Liver (tissue), 9 donors: ENCODE results near the gene EPB41L2. TPM values are rescaled to one million over a fixed set of nuclear protein-coding genes. Genes with fewer than 3 reads are reported as not detected.

Source experiments
- DNase-seq: peaks from one replicate; pipeline ENCODE4 v3.0.0-alpha.2; 2017; ENCODE audit warnings: low spot score
- H3K27ac ChIP-seq, 2 donors: one replicate each; pipeline ENCODE4 v1.7.0; 2013; ENCODE audit warnings: inconsistent platforms in 2 of 2, low read length in 2 of 2, control low read depth in 1 of 2, low read depth in 1 of 2, mild to moderate bottlenecking in 1 of 2
- H3K27me3 ChIP-seq, 4 donors: one replicate each; pipeline versions ENCODE4 v1.6.1 to v1.7.0; 2013; ENCODE audit warnings: low read length in 3 of 4, inconsistent platforms in 1 of 4, mild to moderate bottlenecking in 1 of 4, moderate library complexity in 1 of 4; ENCODE audit not compliant: control insufficient read depth in 4 of 4, insufficient read depth in 4 of 4
- H3K36me3 ChIP-seq, 4 donors: one replicate each; pipeline versions ENCODE4 v1.6.1 to v1.7.0; 2013; ENCODE audit warnings: low read length in 3 of 4, mild to moderate bottlenecking in 3 of 4, low read depth in 1 of 4, moderate library complexity in 1 of 4; ENCODE audit not compliant: control insufficient read depth in 4 of 4, insufficient read depth in 3 of 4
- H3K4me1 ChIP-seq, 4 donors: one replicate each; pipeline versions ENCODE4 v1.6.1 to v1.7.0; 2013; ENCODE audit warnings: low read length in 3 of 4, mild to moderate bottlenecking in 3 of 4, moderate library complexity in 1 of 4; ENCODE audit not compliant: control insufficient read depth in 4 of 4, insufficient read depth in 4 of 4
- H3K4me3 ChIP-seq, 3 donors: one replicate each; pipeline versions ENCODE4 v1.6.1 to v1.7.0; 2013; ENCODE audit warnings: low read length in 3 of 3, control low read depth in 1 of 3, low read depth in 1 of 3, mild to moderate bottlenecking in 1 of 3
- H3K9ac ChIP-seq, 2 donors: one replicate each; pipeline ENCODE4 v1.7.0; 2013; ENCODE audit warnings: low read length in 2 of 2, mild to moderate bottlenecking in 2 of 2, moderate library complexity in 2 of 2, control low read depth in 1 of 2, low read depth in 1 of 2
- H3K9me3 ChIP-seq, 4 donors: one replicate each; pipeline versions ENCODE4 v1.6.1 to v1.7.0; 2013; ENCODE audit warnings: low read length in 3 of 4; ENCODE audit not compliant: control insufficient read depth in 4 of 4
- ATF3 ChIP-seq: IDR thresholded peaks from 2 replicates; pipeline ENCODE4 v1.6.1; 2016; ENCODE audit warnings: antibody characterized with exemption
- EGR1 ChIP-seq, 2 donors: IDR thresholded peaks; 2 replicates each; pipeline ENCODE4 v1.6.1; 2016 to 2018; ENCODE audit warnings: antibody characterized with exemption in 2 of 2, low read depth in 2 of 2
- FOXA1 ChIP-seq: IDR thresholded peaks from 2 replicates; pipeline ENCODE4 v1.6.1; 2016; ENCODE audit warnings: antibody characterized with exemption
- FOXA2 ChIP-seq: IDR thresholded peaks from 2 replicates; pipeline ENCODE4 v1.6.1; 2016; ENCODE audit warnings: antibody characterized with exemption
- GABPA ChIP-seq, 2 donors: IDR thresholded peaks in 1 of 2; conservative IDR thresholded peaks in 1 of 2; 2 replicates each; pipeline ENCODE4 v1.6.1; 2016; ENCODE audit warnings: antibody characterized with exemption in 2 of 2, mild to moderate bottlenecking in 1 of 2, moderate library complexity in 1 of 2
- HNF4G ChIP-seq: IDR thresholded peaks from 2 replicates; pipeline ENCODE4 v1.6.1; 2016; ENCODE audit warnings: antibody characterized with exemption
- MAX ChIP-seq: IDR thresholded peaks from 2 replicates; pipeline ENCODE4 v1.6.1; 2016; ENCODE audit warnings: antibody characterized with exemption
- NR2F2 ChIP-seq: IDR thresholded peaks from 2 replicates; pipeline ENCODE4 v1.6.1; 2016; ENCODE audit warnings: antibody characterized with exemption
- RAD21 ChIP-seq, 2 donors: IDR thresholded peaks; 2 replicates each; pipeline ENCODE4 v1.6.1; 2016; ENCODE audit warnings: antibody characterized with exemption in 2 of 2, mild to moderate bottlenecking in 2 of 2
- REST ChIP-seq: IDR thresholded peaks from 2 replicates; pipeline ENCODE4 v1.6.1; 2016; ENCODE audit warnings: antibody characterized with exemption, mild to moderate bottlenecking
- RXRA ChIP-seq, 2 donors: IDR thresholded peaks; 2 replicates each; pipeline ENCODE4 v1.6.1; 2017 to 2018; ENCODE audit warnings: antibody characterized with exemption in 2 of 2, mild to moderate bottlenecking in 1 of 2
- WGBS: extraction: QIAGEN DNeasy Blood & Tissue Kit; methylation state at CpG from one replicate; pipeline ENCODE4 v1.1.7; 2013; 5-methylcytosine and 5-hydroxymethylcytosine counted together
- polyA plus RNA-seq, 2 donors: library from polyadenylated mRNA; stranded (reverse) in 1 of 2; unstranded in 1 of 2; fragments of 200-250 nt in 1 of 2; fragments of >200 nt in 1 of 2; fragmentation: Nextera tagmentation in 1 of 2; extraction: Ambion mirVana in 1 of 2; gene quantifications; one replicate each; pipeline versions ENCODE4 v1.2.1 to v1.2.3, GENCODE V29; 2013 to 2015
- total RNA-seq, 2 donors: library from RNA; depleted of rRNA; stranded (reverse); fragments of >200 nt; gene quantifications; one replicate each; pipeline ENCODE4 v1.2.3, GENCODE V29; 2014
- TF ChIP-seq, protein P1 (sequence below): fragments of 150-350 bp; IDR thresholded peaks from 2 replicates; pipeline ENCODE4 v1.5.1; 2017; ENCODE audit warnings: improper control_type of control experiment, low read depth, low read length; ENCODE audit not compliant: missing input control
- TF ChIP-seq, protein P2 (sequence below): IDR thresholded peaks from 2 replicates; pipeline ENCODE4 v1.6.1; 2016; ENCODE audit warnings: antibody characterized with exemption
- donor health status: healthy.
- donor health status: healthy.
- donor health status: healthy.
- donor health status: healthy.
- donor health status: healthy.

EPB41L2 gene
- total and polyA plus RNA-seq, 4 donors: 10.0 to 43.3 (median 18.7) TPM

- no peak for TF ChIP-seq HNF4G
- TF ChIP-seq REST: no peak
- TF ChIP-seq RAD21 (IDR thresholded peaks at IDR 0.05): no peak
- no peak for TF ChIP-seq FOXA1
- TF ChIP-seq RXRA (IDR thresholded peaks at IDR 0.05): no peak
- TF ChIP-seq FOXA2: no peak
- TF ChIP-seq, protein P1, sequence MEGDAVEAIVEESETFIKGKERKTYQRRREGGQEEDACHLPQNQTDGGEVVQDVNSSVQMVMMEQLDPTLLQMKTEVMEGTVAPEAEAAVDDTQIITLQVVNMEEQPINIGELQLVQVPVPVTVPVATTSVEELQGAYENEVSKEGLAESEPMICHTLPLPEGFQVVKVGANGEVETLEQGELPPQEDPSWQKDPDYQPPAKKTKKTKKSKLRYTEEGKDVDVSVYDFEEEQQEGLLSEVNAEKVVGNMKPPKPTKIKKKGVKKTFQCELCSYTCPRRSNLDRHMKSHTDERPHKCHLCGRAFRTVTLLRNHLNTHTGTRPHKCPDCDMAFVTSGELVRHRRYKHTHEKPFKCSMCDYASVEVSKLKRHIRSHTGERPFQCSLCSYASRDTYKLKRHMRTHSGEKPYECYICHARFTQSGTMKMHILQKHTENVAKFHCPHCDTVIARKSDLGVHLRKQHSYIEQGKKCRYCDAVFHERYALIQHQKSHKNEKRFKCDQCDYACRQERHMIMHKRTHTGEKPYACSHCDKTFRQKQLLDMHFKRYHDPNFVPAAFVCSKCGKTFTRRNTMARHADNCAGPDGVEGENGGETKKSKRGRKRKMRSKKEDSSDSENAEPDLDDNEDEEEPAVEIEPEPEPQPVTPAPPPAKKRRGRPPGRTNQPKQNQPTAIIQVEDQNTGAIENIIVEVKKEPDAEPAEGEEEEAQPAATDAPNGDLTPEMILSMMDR: no peak
- no peak for TF ChIP-seq ATF3
- no peak for TF ChIP-seq MAX
- TF ChIP-seq, protein P2, sequence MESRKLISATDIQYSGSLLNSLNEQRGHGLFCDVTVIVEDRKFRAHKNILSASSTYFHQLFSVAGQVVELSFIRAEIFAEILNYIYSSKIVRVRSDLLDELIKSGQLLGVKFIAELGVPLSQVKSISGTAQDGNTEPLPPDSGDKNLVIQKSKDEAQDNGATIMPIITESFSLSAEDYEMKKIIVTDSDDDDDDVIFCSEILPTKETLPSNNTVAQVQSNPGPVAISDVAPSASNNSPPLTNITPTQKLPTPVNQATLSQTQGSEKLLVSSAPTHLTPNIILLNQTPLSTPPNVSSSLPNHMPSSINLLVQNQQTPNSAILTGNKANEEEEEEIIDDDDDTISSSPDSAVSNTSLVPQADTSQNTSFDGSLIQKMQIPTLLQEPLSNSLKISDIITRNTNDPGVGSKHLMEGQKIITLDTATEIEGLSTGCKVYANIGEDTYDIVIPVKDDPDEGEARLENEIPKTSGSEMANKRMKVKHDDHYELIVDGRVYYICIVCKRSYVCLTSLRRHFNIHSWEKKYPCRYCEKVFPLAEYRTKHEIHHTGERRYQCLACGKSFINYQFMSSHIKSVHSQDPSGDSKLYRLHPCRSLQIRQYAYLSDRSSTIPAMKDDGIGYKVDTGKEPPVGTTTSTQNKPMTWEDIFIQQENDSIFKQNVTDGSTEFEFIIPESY: no peak
- no peak for TF ChIP-seq NR2F2
- DNase-seq: no peak
- H3K27me3 ChIP-seq: no peaks in the 10 kb centered on the region
- WGBS: 97% methylated on average over 2 of the region's 2 CpGs
- no peak overlapping the region for H3K9ac ChIP-seq
- H3K9me3 ChIP-seq: no peaks in the 10 kb centered on the region
- no peak overlapping the region for H3K27ac ChIP-seq
- H3K4me3 ChIP-seq: no peak overlapping the region
- no peaks in the 10 kb centered on the region for H3K36me3 ChIP-seq
- H3K4me1 ChIP-seq: no peaks in the 10 kb centered on the region
These were observed 17.9 kb downstream of the EPB41L2 start for GRCh38 chr6:131045139-131045538.

DNA sequence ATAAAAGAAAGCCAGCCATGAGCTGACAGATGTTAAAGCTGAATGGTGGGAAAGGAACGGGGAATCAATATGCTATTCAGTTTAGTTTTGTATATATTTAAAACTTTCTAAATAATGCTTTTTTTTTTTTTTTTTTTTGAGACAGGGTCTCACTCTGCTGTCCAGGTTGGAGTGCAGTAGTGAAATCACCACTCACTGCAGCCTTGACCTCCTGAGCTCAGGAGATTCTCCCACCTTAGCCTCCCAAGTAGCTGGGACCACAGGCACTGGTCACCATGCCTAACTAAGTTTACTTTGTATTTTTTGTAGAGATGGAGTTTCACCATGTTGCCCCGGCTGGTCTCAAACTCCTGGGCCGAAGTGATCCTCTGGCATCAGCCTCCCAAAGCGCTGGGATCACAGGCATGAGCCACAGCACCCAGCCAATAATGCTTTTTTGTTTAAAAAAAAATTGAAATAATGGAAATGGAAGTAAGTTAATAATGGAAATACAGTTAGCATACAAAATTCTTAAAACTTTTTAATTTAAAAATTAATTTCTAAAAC, 19.1 kb downstream of the EPB41L2 start:
- WGBS: 82% methylated on average over 4 of the region's 4 CpGs
- peaks cover 0 to 3% (median under 1%) of the 10 kb centered on the region in 4 donors for H3K4me1 ChIP-seq
- no peak overlapping the region for H3K4me3 ChIP-seq
- DNase-seq: no peak
- TF ChIP-seq MAX (no peak), REST (no peak), GABPA (IDR thresholded peaks at IDR 0.05 in 1 of 2, conservative IDR thresholded peaks at IDR 0.05 in 1 of 2) (no peak), EGR1 (IDR thresholded peaks at IDR 0.05; ENCODE audit: low read depth in 2 of 2) (no peak)
- TF ChIP-seq, protein P2: no peak
- no peak overlapping the region for H3K27ac ChIP-seq
- no peaks in the 10 kb centered on the region for H3K27me3 ChIP-seq
- H3K9ac ChIP-seq: no peak overlapping the region
- no peaks in the 10 kb centered on the region for H3K9me3 ChIP-seq
- H3K36me3 ChIP-seq: no peaks in the 10 kb centered on the region
